Endometrial microvascular endothelial cells (primary cell): ENCODE measurements around the gene NDUFAF4. TPM values are rescaled to one million over a fixed set of nuclear protein-coding genes. Genes with fewer than 3 reads are reported as not detected.

ENCODE experiments used
- in situ Hi-C: cut with HindIII; loops from 2 replicates; pipeline ENCODE4 v1.10.0; 2017; ENCODE audit warnings: low sequenced_read_pairs, low pct_unique_long_range_greater_than_20kb; ENCODE audit errors: inconsistent ontology term
- total RNA-seq: library from RNA; depleted of rRNA; stranded (reverse); fragments of >200 nt; gene quantifications from one replicate; pipeline ENCODE4 v1.2.3, GENCODE V29; 2015; ENCODE audit errors: inconsistent ontology term

The NDUFAF4 gene
- total RNA-seq: 36.0 TPM

DNA sequence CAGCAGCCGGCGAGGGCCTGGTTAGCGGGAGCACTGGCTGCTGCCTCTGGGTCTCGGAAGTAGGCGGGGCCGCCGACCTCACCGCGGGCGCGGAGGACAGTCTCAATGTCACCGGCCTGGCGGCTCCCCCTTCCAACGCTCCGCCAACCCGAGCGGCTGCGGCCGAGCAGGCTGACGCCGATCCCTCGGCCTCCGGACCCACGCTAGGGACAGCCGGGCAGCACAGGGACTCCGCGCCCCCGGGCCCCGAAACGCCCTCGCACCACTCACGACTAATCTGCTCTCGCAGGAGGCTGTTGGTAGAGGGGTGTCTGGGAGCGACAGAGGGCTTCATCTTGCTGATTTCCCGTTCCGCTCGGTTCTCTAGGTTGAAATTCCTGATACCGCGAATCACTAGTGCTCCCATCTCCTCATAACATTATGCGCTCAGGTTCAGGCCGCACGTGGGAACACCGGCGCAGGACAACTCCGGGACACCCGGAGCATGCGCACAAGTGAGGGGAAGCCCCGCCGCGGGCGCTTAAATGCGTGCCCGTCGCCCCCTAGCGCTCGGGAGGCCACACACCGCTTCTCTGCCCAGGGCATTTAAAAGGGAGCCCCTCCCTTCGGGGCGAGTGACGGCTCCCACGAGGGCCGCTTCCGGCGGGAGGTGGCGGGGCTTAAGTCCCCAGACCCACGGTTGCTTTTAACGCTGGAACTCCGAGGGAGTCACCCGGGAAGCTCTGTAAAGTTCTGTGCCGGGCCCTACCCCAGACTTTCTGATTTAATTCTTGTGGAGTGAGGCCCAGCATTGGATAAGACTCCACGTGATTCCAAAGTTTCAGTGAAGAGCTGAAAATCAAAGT lies at the start of gene NDUFAF4:
Gene NDUFAF4, minus strand, starts transcription at position 496 of the 845 bp plus-strand sequence. Its CDS starts 90 bp downstream, at position 406.
- in situ Hi-C loops: no loop called here

DNA sequence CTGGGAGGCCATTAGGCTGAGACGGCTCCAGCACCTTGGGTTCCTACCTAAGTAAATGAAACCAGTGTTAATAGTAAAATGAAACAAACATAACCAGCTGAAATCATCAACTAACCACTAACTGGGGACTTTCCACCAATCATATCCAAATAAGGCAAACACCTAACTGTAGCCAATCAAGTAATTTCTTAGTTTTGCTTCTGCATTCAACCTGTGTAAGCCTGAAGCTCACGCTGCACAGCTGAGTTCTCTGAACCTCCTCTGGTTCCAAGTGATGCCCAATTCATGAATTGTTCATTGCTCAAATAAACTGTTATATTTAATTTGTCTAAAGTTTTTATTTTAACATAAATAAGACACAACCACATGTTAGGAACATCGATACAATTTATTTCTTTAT lies 49.4 kb upstream of the NDUFAF4 start:
- in situ Hi-C loops: no loop called here

DNA sequence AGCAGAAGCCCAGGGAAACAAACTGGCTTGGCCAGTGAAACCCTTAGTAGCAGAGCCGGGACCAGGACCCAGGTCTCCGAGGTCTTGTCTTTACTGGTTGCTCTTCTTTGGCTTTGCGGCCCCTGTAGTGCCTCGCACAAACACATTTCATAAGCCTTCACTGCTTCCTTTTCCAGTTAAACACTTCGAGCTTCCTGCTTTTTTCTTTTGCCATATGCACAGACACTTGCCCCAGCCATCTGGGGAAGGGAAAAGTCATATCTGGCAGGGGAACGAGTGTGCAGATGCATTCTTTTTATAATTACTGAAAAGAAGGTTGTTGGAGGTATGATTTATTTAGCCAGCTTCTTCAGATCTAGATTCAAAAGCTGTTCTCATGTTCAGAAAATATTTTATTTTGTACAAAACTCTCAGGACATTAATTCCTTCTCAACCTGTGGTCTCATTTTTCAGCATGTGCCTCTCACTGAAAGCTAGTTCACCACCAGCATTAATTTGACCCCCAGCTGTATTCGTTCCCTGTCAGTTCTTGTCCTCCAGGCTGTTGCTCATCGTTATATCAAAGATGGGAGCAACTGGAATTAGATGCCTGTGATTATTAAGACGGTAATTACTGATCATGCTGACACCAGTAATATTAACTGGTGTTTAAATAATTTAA lies 46.0 kb upstream of the NDUFAF4 start:
- in situ Hi-C loops: no loop called here

DNA sequence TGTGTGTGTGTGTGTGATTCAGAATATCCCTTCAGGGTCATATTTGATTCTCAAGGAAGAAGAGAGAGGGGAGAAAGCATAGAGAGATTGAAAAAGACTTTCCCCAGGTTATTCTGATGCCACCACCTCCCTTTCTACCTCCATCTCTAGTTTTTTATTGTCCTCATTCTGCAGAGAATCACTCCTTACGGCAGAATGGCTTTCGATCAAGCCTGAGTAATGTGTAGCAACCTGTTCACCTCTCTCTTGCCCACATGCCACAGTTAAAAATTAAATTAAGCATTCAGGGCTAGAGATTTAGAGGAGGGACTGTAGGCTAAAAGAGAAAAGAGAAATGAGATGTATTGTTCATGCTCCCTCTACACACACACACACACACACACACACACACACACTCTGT lies 45.0 kb upstream of the NDUFAF4 start:
- in situ Hi-C loops: no loop called here

DNA sequence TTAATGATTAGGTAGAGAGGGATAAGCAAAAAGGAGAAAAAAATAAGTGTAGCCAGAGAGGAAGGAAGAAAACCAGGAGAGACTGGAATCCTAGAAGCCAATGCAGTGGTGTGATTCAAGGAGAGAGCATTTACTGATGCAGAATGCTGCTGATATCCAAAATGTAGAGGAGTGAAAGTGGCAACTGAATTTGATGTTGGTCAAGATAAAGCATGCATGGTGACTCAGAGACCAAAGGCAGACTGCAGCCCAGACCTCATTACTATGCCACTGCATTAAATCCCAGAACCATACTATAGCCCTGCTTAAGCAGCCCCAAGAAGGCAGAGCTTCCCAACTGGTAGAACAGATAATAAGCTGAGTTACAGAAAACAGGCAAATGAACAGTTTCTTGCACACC lies 42.6 kb upstream of the NDUFAF4 start:
- in situ Hi-C loops: no loop called here

DNA sequence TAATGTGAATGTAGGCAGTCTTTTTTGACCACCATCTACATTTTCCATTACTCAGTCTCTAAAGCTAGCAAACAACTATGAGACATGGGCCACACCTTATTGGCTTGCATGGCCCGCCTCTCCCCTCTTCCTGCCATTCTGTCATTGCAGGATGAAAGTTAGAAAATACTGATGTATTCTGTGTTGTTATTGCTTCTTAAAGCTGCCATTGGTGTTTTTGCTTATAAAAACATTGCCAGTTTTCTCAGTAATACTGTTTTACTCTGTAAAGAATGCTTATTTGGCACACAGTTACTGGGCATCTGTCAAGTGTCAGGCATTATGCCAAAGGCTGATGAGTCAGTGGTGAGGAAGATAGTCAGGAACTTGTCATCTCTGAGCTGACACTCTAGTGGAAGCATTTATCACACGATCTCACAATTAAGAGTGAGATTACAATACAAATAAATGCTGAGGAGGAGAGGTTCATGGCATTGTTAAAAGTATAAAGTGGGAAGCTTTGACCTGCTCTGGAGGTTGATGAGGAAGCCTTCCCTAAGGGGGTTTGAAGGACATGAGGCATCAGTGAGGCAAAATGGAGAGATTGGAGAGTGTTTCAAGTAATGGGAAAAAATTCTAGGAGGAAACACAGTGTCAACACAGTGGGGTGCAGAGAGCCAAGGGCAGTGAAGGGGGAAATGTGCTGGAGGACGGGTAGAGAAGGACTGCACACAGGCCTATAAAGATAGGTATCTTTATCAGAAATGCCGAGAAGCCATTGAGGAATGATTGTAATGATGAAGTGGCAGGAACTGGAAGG lies 41.5 kb upstream of the NDUFAF4 start:
- in situ Hi-C loops: no loop called here

DNA sequence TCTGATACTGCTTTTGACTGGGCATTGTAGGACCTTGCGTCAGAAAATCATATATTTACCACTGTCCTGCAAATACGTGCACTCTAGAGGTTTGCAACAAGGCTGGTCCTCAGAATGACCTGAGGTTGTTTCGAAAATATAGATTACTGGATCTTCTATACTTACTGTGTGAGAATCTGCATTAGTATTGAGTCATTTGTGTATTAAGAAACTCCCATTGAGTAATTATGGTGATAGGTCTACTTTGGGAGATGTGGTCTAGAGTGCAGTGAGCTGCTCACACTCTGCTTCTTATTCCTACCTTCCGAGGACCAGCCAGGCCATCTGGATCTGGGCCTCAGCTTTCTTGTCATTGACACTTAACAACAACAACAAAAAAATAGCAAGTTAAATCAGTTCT lies 36.4 kb upstream of the NDUFAF4 start:
- in situ Hi-C loops: no loop called here

DNA sequence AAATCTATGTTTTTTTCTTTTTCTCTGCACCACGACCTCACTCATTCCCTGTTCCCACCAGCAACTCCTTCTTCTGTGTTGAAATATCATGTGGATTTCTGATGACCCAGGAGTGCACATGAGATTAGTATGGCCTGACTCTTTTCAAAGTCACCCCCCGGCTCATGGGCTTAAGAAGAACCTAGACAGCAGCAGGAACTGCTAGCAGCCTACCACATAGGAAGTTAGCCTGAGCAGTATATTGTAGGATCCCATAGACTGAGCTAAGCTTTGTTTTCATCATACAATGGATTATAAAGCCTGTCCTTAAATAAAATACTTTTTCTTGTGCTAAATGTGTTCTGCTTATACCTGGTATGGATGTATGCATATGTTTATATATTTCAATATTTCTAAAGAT lies 33.5 kb upstream of the NDUFAF4 start:
- in situ Hi-C loops: no loop called here

DNA sequence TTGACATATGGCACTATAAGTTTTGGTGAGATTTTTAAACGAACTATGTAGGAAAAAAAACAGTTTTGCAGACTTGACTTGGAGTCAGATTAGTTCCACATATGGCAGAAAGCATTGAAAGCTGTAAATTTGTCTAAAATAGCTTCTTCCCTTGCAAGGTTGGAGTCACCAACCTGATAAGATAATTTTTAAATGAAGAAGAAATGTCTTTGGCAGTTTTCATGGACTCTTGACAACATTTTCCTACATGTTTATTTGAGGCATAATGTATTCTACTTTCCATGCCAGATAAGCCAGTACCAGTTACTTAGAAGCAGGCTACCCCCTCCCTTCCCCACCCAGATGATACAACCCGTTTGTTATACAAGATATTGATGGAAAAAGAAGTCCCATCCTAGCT lies 32.0 kb upstream of the NDUFAF4 start:
- in situ Hi-C loops: no loop called here

DNA sequence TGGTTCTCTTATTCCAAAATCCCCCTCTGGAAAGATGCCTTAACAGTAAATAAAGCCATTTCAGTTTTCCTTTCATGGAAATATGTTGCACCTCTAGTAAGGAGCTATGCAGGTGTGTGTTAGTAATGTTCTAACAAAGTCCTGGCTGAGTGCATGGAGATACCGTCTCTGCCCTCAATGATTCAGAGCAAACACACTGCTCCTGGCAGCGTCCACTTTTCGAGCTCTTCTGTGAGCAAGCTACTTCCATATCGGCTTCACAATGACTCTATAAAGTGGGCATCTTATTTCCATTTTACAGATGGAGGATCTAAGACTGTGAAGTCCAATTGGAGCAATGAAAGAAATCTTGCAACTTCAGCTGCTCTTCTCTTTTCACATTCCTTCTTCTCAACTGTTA lies 30.0 kb upstream of the NDUFAF4 start:
- in situ Hi-C loops: no loop called here

DNA sequence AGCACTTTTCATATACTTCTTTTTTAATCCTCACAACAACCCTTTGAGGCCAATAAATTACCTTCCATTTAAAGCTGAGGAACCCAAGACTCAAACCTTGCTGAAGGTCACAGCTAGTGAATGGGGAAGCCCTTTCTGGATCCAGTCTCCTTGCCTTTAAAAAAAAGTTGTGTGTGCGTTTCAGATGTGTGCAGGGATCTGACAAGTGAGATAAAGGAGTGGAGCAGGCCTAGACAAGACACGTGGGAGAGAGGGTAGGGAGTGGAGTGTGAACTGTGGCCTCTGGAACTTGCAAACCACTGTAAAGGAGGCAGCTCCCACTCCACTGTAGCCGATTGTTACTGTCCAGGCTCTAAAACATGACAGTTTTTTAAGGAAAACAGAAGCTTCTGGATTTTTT lies 28.7 kb upstream of the NDUFAF4 start:
- in situ Hi-C loops: no loop called here

DNA sequence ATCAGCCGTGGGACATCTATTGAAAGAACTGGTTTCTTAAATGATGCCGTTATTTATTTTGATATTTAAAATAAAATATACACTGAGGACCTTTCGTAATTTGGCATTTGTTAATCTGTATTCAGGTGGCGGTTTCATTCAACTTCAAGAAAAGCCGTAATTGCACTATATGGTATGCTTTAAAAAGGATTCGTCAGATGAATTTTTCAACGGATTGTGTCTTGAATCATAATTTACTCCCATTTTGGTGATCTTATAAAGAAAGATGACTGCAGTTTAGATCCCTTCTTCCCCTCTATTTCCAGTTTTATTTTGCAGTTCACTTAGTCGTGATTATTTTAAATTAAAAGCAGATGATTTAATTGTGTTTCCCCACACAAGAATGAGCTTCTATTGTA lies 27.6 kb upstream of the NDUFAF4 start:
- in situ Hi-C loops: no loop called here

DNA sequence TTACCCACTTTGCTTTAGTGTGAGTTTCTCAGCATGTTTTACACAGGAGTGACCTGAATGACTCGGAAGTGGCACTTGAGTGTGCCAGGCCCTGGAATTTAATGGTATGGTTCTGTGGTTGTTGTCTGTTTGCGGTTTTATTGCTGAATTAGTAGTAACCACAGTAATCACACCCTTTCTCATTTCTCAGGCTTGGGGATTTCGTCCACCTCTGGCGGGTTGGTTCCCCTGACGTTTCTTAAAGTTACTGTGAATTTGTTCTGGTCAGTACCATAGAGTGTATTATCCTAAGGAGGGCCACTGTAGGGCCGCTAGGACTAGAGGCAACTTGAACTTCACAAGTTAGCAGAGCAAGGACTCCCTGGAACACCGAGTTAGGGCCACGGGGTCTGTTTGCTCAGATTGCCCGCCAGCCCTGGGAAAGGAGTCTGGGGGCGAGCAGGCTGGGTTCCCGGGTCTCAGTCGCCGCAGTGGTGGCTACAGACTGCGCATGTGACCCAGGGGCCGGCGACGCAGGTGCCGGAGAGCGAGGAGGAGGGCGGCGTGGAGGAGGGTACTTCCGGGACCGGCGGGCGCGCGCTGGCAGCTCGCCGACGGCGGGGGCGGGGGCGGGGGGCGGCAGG lies 26.3 kb upstream of the NDUFAF4 start:
- in situ Hi-C loops: no loop called here

DNA sequence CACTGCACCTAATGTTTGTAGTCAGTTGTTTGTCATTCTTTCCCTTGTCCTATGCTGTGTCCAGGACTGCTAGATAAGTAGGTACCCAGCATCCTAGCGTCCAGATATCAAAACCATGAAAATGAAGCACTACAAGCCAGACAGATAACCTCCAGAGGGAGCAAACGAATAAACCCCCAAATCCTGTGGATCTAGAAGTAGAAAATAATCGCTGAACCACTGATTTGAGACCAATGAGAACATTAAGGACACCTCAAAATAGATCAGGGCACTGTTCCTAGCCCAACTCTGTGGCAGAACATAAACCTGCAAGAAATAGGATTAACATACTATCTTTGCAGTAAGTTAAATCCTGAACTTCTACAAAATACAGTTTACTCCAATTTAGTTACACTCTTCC lies 25.7 kb upstream of the NDUFAF4 start:
- in situ Hi-C loops: no loop called here

DNA sequence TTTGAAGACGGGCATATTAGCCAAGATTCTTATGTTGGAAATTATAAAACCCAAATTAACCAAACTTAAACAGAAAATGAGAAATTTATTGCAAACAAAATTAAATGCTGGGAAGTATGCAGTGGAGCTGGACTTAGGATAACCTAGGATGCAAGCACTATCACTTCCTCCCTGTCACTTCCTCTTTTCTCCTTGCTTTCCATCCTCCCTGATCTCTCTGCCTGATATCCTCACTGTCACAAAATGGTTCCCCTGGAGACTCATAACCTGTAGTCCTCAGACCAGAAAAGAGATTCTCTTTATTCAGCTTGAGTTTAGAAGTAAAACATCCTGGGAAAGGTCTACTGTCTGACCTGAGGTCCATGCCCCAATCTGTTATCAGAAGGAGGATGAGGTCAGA lies 19.4 kb upstream of the NDUFAF4 start:
- in situ Hi-C loops: no loop called here

DNA sequence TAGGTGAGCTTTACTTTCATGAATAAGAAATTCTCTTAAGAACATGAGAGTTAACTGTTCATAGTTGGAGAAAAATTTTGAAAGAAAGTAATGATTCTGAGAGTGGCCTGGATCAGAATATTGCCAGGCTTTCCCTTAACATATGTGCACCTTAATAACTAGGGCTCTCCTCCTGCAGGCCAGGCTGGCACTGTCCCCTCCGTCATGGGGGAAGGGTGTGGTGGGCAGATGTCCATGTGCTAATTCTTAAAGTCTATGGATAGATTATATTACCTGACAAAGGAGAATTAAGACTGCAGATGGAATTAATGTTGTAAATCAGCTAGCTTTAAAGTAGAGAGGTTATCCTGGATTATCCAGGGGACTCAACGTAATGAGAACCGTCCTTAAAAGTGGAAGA lies 15.9 kb upstream of the NDUFAF4 start:
- in situ Hi-C loops: no loop called here

DNA sequence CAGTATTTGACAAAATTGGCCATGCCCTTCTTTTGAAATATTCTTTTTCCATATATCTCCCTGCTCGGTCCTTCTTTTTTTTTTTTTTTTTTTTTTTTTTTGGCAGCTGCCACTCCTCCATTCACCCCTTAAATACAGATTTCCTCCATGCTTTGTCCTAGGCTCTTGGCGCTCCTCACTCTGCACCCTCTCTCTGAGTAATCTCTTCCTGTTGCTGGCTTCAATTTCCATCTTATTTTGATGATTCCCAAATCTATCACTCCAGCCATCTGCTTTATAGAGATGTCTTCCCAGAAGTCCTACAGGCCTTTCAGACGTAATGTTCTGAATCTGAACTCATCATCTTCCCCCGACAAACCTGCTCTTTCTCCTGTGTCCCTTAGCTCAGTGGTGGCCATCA lies 14.1 kb upstream of the NDUFAF4 start:
- in situ Hi-C loops: no loop called here

DNA sequence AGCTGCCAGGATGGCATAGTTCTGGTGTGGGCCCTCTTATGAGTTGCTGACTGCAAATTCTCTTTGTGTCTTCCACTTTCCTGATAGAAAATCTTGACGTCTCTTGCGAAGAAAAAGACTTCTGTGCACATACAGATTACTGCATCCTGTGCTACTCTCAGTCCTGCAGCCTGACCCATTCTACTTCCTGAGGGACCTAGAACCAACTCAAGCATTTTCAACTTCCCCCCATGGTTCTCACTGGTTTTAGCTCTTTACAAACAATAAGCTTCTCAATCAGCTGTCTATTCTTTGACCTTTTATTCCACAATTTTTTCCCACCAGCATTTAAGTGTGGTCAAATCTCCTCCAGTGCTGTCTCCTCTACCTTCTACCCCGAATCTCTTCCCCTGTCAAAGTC lies 13.5 kb upstream of the NDUFAF4 start:
- in situ Hi-C loops: no loop called here

DNA sequence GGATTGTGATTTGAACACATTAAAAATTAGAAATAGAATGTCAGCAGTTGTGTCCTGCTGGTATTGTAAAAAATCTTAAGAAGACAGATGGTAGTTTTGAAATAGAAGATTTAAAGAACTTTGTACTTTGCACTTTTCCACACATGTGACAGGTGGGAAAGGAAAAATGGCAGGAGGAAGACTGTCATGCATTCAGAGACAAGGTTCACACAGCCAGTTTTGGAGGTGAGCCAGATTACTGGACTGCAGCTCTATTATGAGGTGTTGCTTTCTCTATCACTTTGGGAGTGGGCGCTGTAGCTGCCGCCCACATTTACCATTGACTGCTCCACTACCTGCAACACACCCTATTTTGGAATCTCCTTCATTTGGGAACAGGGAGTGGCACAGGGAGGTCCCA lies 12.1 kb upstream of the NDUFAF4 start:
- in situ Hi-C loops: no loop called here
